ENCODE results near the gene POLR1G.

The POLR1G gene

DNA sequence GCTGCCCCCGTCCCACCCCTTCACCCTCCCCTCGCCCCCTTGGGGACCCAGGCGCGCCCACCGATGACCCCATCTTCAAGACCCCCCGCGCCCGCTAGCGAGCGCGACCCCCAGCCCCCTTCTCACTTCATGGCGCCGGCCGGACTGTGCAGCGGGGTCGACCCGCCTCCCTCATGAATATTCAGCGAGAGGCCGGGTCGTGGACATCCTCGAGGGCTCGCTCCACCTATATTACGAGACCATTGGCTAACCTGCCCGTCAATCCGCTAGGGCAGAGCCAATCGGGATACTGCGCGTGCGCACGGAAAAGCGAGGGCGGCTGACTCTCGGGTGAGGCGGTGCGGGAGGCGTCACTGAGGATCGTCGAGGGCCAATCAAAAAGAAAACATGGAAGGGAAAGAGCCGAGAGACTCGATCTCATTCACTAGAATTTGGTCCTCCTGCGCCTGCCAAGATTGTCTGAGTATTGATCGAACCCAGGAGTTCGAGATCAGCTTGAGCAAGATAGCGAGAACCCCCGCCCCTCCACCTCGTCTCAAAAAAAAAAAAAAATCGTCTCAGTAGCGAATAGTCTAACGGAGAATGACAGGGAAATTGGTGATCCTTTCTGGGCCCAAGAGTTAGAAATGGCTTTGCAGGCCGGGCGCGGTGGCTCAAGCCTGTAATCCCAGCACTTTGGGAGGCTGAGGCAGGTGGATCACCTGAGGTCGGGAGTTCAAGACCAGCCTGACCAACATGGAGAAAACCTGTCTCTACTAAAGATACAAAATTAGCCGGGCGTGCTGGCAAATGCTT is 35.8 kb upstream of the POLR1G start, which contains the start of gene ERCC2:
TSS of gene ERCC2 (minus strand) at position 164 of the 795 bp plus-strand sequence. CDS start at position 131, 33 bp downstream.
- Histone ChIP-seq H3K4me1 (ENCODE audit: control insufficient read depth, low read depth, low read length) (no peaks in the 10 kb centered on the region), H4K8ac (ENCODE audit: low read depth, low read length) (no peak within 1 kb of the TSS), H3K79me1 (ENCODE audit: low read length) (peaks cover 8% of the 10 kb centered on the region), H2BK120ac (ENCODE audit: low read depth, low read length) (peak within 1 kb of the TSS; percentile 3), H3K23ac (ENCODE audit: low read length) (peak within 1 kb of the TSS; percentile 45), H4K5ac (ENCODE audit: low read length) (no peak within 1 kb of the TSS), H3K4me3 (ENCODE audit: low read length) (peak within 1 kb of the TSS; percentile 89), H2AK5ac (ENCODE audit: low read length) (no peak within 1 kb of the TSS), H3K27me3 (ENCODE audit: insufficient read depth, low read length, poor library complexity) (no peaks in the 10 kb centered on the region), H3K56ac (ENCODE audit: low read length) (peak within 1 kb of the TSS; percentile 97), H3K9ac (ENCODE audit: low read length) (peak within 1 kb of the TSS; percentile 92), H3K79me2 (ENCODE audit: control insufficient read depth, insufficient read depth, low read length) (peaks cover 9% of the 10 kb centered on the region), H3K4ac (ENCODE audit: low read depth, low read length) (peak within 1 kb of the TSS; percentile 38), H3K4me2 (ENCODE audit: low read length) (peak within 1 kb of the TSS; percentile 58), H2BK15ac (replicated peaks; ENCODE audit: low read depth) (no peak within 1 kb of the TSS), H2BK5ac (ENCODE audit: low read length) (no peak within 1 kb of the TSS), H3K27ac (ENCODE audit: low read depth, low read length) (peak within 1 kb of the TSS; percentile 56), H3K18ac (ENCODE audit: low read length) (peak within 1 kb of the TSS; percentile 78), H3K36me3 (ENCODE audit: control insufficient read depth, insufficient read depth, low read length) (no peaks in the 10 kb centered on the region)
- WGBS (ENCODE audit: extremely low coverage, insufficient coverage, low lambda C conversion rate): no CpG with 5 or more reads among the region's 55 CpGs
- peak; percentile 99 for DNase-seq

DNA sequence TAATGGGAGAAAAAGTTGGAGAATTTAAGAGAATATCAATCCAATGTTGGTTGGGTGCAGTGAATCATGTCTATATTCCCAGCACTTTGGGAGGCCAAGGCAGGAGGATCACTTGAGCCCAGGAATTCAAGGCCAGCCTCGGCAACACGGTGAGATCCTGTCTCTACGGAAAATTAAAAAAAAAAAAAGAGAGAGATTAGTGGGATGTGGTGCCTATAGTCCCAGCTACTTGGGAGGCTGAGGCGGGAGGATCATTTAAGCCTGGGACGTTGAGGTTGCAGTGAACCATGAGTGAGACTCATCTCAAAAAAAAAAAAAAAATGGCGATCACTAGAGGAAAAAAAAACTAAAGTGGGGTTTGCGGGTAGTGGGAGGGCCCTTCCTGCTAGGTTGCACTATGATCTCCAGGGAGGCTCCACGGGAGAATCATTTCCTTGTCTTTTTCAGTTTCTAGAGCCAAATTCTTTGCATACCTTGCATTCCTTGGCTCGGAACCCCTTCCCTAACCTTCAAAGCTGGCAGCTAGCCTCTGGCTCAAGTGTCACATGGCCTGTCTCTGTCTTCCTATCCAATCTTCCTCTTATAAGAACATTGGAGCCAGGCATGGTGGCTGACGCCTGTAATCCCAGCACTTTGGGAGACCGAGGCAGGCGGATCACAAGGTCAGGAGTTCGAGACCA is 30.3 kb upstream of the POLR1G start:
- Histone ChIP-seq H3K4me2 (ENCODE audit: low read length) (no peak overlapping the region), H3K56ac (ENCODE audit: low read length) (peak overlapping the region; percentile 49), H2AK5ac (ENCODE audit: low read length) (no peak overlapping the region), H3K27ac (ENCODE audit: low read depth, low read length) (no peak overlapping the region), H4K8ac (ENCODE audit: low read depth, low read length) (no peak overlapping the region), H3K27me3 (ENCODE audit: insufficient read depth, low read length, poor library complexity) (no peaks in the 10 kb centered on the region), H3K36me3 (ENCODE audit: control insufficient read depth, insufficient read depth, low read length) (no peaks in the 10 kb centered on the region), H3K79me2 (ENCODE audit: control insufficient read depth, insufficient read depth, low read length) (no peaks in the 10 kb centered on the region), H3K79me1 (ENCODE audit: low read length) (no peaks in the 10 kb centered on the region), H3K9ac (ENCODE audit: low read length) (no peak overlapping the region), H3K4me3 (ENCODE audit: low read length) (no peak overlapping the region), H3K4me1 (ENCODE audit: control insufficient read depth, low read depth, low read length) (no peaks in the 10 kb centered on the region), H3K4ac (ENCODE audit: low read depth, low read length) (peak overlapping the region; percentile 6), H2BK15ac (replicated peaks; ENCODE audit: low read depth) (no peak overlapping the region), H3K18ac (ENCODE audit: low read length) (no peak overlapping the region), H4K5ac (ENCODE audit: low read length) (no peak overlapping the region), H2BK120ac (ENCODE audit: low read depth, low read length) (no peak overlapping the region), H2BK5ac (ENCODE audit: low read length) (no peak overlapping the region), H3K23ac (ENCODE audit: low read length) (no peak overlapping the region)
- DNase-seq: peak; percentile 97
- WGBS (ENCODE audit: extremely low coverage, insufficient coverage, low lambda C conversion rate): no CpG with 5 or more reads among the region's 13 CpGs

DNA sequence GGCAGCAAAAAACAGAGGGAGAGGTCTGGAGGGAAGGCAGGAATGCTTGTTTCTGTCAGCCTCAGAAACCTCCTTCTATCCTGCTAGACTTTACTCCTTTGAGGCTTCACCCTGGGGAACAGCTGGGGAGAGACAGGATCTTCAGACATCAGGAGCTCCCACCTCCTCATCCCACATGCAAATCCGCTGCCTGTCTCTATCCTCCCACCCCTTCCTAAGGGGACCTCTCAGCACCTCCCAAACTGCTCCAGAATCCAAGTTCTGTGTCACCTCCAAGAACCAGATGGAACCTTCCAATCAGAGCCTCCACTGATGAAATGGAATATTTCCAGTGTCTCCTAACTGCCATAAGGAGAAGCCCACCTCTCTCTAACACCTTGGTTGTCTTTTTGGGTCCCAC is 26.3 kb upstream of the POLR1G start:
- Histone ChIP-seq H2BK15ac (replicated peaks; ENCODE audit: low read depth) (no peak overlapping the region), H3K4me3 (ENCODE audit: low read length) (no peak overlapping the region), H3K27ac (ENCODE audit: low read depth, low read length) (no peak overlapping the region), H3K4me1 (ENCODE audit: control insufficient read depth, low read depth, low read length) (no peaks in the 10 kb centered on the region), H4K5ac (ENCODE audit: low read length) (no peak overlapping the region), H3K27me3 (ENCODE audit: insufficient read depth, low read length, poor library complexity) (no peaks in the 10 kb centered on the region), H3K18ac (ENCODE audit: low read length) (no peak overlapping the region), H3K4ac (ENCODE audit: low read depth, low read length) (no peak overlapping the region), H2BK120ac (ENCODE audit: low read depth, low read length) (no peak overlapping the region), H2AK5ac (ENCODE audit: low read length) (no peak overlapping the region), H4K8ac (ENCODE audit: low read depth, low read length) (no peak overlapping the region), H3K79me1 (ENCODE audit: low read length) (no peaks in the 10 kb centered on the region), H3K56ac (ENCODE audit: low read length) (no peak overlapping the region), H2BK5ac (ENCODE audit: low read length) (no peak overlapping the region), H3K9ac (ENCODE audit: low read length) (no peak overlapping the region), H3K36me3 (ENCODE audit: control insufficient read depth, insufficient read depth, low read length) (no peaks in the 10 kb centered on the region), H3K23ac (ENCODE audit: low read length) (no peak overlapping the region), H3K79me2 (ENCODE audit: control insufficient read depth, insufficient read depth, low read length) (no peaks in the 10 kb centered on the region), H3K4me2 (ENCODE audit: low read length) (no peak overlapping the region)
- WGBS (ENCODE audit: extremely low coverage, insufficient coverage, low lambda C conversion rate): no CpG with 5 or more reads among the region's 1 CpG
- DNase-seq: no peak

DNA sequence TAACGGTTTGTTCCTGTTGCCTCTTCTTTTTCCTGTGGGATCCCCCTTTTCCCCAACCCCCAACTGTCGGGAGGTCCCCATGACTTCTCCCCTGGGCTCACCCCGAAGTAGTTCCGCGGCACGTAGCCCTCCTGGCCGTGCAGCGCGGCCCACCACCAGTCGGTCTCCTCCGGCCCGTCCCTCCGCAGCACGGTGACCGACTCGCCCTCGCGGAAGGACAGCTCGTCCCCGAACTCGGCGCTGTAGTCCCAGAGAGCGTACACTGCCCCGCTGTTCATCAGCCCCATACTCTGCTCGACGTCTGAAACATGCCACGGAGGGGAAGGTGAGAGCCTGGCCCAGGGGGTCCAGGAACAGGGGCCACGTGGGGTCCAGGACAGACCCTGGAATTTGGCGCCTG is 24.0 kb upstream of the POLR1G start:
- no CpG with 5 or more reads among the region's 29 CpGs for WGBS (ENCODE audit: extremely low coverage, insufficient coverage, low lambda C conversion rate)
- Histone ChIP-seq H3K56ac (ENCODE audit: low read length) (no peak overlapping the region), H2BK5ac (ENCODE audit: low read length) (no peak overlapping the region), H3K27ac (ENCODE audit: low read depth, low read length) (no peak overlapping the region), H4K8ac (ENCODE audit: low read depth, low read length) (no peak overlapping the region), H2BK15ac (replicated peaks; ENCODE audit: low read depth) (no peak overlapping the region), H3K4me3 (ENCODE audit: low read length) (no peak overlapping the region), H3K27me3 (ENCODE audit: insufficient read depth, low read length, poor library complexity) (peaks cover 4% of the 10 kb centered on the region), H4K5ac (ENCODE audit: low read length) (no peak overlapping the region), H3K79me1 (ENCODE audit: low read length) (no peaks in the 10 kb centered on the region), H2BK120ac (ENCODE audit: low read depth, low read length) (no peak overlapping the region), H3K4ac (ENCODE audit: low read depth, low read length) (no peak overlapping the region), H3K79me2 (ENCODE audit: control insufficient read depth, insufficient read depth, low read length) (no peaks in the 10 kb centered on the region), H3K9ac (ENCODE audit: low read length) (no peak overlapping the region), H3K18ac (ENCODE audit: low read length) (no peak overlapping the region), H3K23ac (ENCODE audit: low read length) (no peak overlapping the region), H3K36me3 (ENCODE audit: control insufficient read depth, insufficient read depth, low read length) (no peaks in the 10 kb centered on the region), H3K4me2 (ENCODE audit: low read length) (no peak overlapping the region), H3K4me1 (ENCODE audit: control insufficient read depth, low read depth, low read length) (no peaks in the 10 kb centered on the region), H2AK5ac (ENCODE audit: low read length) (no peak overlapping the region)
- DNase-seq: no peak

DNA sequence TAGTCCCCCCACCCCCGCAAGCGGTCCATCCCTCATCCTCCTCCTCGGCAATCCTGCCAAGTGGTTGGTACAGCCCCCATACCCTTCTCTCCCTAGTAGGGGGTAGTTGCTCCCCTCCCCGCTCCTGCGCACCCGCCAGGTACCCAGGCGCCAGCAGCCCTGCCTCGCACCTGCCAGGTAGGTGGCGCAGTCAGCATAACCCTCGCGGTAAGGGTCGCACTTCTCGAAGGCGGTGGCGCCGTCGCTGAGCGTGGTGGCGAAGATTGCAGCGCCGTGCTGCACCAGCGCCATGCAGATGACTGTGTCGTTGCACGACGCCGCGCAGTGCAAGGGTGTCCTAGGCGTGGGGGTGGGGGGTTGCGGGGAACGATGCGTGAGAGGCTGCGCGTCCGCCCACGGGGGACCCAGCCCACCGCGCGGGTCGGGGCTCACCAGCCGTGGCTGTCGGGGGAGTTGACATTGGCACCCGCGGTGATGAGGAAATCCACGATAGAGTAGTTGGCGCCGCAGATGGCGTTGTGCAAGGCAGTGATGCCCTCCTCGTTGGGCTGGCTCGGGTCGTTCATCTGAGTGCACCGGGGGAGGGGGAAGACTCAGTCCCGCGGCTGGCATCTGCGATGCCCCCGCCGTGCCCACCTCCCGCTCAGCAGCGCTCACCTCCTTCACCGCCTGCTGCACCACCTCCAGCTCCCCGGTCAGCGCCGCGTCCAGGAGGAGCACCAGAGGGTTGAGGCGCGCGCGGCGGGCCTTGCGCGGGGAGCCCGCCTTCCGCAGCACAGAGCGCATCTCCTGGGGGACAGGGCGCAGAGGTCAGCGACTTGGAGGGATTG is 20.8 kb upstream of the POLR1G start:
- no peak overlapping the region for H2BK5ac ChIP-seq (ENCODE audit: low read length)
- no peak overlapping the region for H3K23ac ChIP-seq (ENCODE audit: low read length)
- WGBS (ENCODE audit: extremely low coverage, insufficient coverage, low lambda C conversion rate): no CpG with 5 or more reads among the region's 75 CpGs
- peak; percentile 52 for DNase-seq
- H3K79me2 ChIP-seq (ENCODE audit: control insufficient read depth, insufficient read depth, low read length): no peaks in the 10 kb centered on the region
- H3K4ac ChIP-seq (ENCODE audit: low read depth, low read length): no peak overlapping the region
- no peaks in the 10 kb centered on the region for H3K4me1 ChIP-seq (ENCODE audit: control insufficient read depth, low read depth, low read length)
- no peak overlapping the region for H3K4me3 ChIP-seq (ENCODE audit: low read length)
- H4K5ac ChIP-seq (ENCODE audit: low read length): no peak overlapping the region
- H2BK120ac ChIP-seq (ENCODE audit: low read depth, low read length): no peak overlapping the region
- H3K9ac ChIP-seq (ENCODE audit: low read length): no peak overlapping the region
- no peak overlapping the region for H2AK5ac ChIP-seq (ENCODE audit: low read length)
- H2BK15ac ChIP-seq (replicated peaks; ENCODE audit: low read depth): no peak overlapping the region
- H3K4me2 ChIP-seq (ENCODE audit: low read length): no peak overlapping the region
- H3K18ac ChIP-seq (ENCODE audit: low read length): no peak overlapping the region
- H3K27me3 ChIP-seq (ENCODE audit: insufficient read depth, low read length, poor library complexity): peaks cover 4% of the 10 kb centered on the region
- no peaks in the 10 kb centered on the region for H3K36me3 ChIP-seq (ENCODE audit: control insufficient read depth, insufficient read depth, low read length)
- H3K79me1 ChIP-seq (ENCODE audit: low read length): no peaks in the 10 kb centered on the region
- no peak overlapping the region for H4K8ac ChIP-seq (ENCODE audit: low read depth, low read length)
- H3K27ac ChIP-seq (ENCODE audit: low read depth, low read length): no peak overlapping the region
- peak overlapping the region; percentile 25 for H3K56ac ChIP-seq (ENCODE audit: low read length)

Data from mesendoderm (in vitro differentiated cells).